Dedifferentiated amniotic fluid mesenchymal stem cell (primary cell): Measurements from ENCODE around the gene HOXC9.

Experiments
- DNase-seq: peaks from one replicate; pipeline ENCODE4 v3.0.0-alpha.2; 2016; ENCODE audit errors: extremely low spot score

HOXC9 gene

GRCh38 chr12:53988541-53989226 is 11.3 kb upstream of the HOXC9 start:
- DNase-seq: no peak

DNA sequence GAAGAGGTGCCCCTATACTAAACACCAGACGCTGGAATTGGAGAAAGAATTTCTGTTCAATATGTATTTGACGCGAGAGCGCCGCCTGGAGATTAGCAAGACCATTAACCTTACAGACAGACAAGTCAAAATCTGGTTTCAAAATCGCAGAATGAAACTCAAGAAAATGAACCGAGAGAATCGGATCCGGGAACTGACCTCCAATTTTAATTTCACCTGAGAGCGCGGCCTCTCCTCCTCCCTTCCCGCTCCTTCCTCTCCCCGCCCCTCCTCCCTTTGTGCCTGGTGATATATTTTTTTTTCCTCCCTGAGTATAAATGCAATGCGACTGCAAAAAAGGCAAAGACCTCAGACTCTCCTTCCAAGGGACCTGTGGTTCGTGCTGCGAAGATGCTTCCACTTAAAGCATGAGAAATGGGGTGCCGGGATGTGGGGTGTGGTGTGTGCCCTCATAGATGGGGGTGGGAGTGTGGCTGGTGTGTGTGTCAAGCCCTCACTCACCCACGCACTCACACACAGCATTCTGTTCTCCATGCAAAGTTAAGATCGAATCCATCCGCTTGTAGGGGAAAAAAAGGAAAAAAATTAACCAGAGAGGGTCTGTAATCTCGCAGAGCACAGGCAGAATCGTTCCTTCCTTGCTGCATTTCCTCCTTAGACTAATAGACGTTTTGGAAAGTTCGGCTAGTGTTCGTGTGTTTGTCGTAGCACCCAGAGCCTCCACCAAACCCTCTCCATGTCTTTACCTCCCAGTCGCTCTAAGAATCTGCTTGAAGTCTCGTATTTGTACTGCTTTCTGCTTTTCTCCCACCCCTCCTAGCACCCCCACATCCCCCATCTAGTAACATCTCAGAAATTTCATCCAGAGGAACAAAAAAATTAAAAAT is 10.5 kb upstream of the HOXC9 start:
- peak; percentile 22 for DNase-seq

DNA sequence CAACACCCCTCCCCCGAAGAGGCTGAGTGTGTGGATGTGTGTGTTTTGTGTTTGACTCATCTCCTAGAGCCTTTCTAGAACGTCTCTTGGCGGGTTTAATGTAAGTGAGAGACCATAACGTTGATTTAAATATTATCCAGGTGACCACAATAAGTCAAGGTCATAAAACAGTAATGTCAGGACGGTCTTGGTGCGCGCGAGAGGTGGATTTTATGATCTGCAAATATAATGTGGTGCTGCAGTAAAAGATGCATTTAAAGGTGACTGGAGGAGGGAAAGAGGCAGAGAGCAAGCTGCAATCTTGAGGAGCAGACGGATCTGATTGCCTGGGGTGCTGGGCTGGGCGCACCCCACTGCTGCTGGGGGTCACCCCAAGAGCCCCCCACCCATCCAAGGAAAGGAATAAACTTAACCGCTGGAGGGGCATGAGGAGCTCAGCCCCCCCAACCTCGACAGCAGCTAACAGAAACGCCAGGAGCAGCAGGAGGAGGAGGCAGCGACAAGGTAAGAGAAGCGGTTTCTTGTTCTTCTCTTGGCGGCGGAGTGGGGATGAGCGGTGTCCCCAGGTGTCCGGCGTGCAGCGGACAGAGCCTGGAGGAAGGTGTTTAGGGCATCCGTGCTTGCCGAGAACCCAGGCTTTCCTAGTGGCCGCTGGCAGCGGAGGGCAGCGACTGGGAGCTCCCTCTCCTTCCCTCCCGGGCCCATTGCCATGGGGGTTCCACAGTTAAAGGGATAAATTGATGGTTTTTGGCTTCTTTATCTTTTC is 9.5 kb upstream of the HOXC9 start:
- no peak for DNase-seq

DNA sequence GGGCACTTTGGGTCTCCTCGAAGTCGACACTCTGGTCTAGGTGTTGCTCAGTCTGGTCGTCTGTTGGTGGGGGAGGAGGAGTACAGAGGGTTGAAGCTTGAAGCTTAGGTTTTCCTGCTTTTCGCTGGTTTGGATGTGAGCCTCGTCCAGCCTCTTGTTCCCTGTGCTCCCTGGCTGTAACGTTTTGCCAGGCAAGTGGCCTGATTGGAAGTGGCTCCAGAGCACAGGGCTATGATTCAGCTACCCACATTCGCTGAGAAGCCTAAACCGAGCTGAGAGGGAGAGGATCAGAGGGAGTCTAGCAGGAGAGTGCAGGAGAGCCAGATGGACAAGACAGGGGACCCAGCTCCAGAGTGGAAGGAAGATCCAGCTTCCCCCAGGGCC is 8.9 kb upstream of the HOXC9 start:
- DNase-seq: no peak

- no peak for DNase-seq
These were observed 7.5 kb upstream of the HOXC9 start for GRCh38 chr12:53992377-53992889.

DNA sequence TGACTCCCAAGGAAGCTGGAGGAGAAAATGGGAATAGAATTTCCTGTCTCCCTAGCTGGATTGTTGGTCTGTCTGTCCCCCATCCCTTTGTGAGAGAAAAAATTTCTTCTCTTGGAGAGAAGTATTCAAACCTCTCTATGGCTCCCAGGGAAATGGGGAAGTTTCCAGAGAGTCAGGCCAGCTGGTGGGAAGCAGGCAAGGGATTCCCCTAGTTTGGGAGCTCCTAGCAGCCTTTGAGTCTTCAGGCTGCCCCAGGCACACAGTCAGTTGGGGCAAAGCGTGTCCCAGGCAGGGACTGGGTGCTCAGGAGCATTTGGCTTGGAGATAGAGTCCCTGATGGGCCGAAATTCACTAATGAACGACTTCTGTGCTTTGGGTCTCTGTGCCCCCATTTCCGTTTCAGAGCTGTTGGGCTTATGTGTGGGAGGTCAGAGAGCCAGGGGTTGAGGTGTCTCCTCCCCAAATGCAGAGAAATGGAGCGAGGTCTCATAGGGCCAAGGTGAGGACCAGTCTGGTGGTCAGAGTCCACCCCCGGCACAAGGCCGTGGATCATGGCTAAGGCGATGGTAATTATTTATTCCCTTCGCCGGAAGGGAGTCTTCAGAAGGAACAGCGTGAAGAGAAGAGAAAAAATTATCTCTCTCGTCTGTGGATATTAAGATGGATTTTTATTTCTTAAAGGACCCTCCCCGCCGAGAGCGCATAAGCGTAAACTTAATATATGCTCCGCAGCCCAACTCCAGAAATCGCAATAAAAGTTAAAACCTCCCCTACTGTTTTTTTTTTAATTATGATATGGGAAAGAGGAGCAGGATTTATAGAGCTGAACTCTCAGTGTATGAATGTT is 6.6 kb upstream of the HOXC9 start:
- DNase-seq: no peak

DNA sequence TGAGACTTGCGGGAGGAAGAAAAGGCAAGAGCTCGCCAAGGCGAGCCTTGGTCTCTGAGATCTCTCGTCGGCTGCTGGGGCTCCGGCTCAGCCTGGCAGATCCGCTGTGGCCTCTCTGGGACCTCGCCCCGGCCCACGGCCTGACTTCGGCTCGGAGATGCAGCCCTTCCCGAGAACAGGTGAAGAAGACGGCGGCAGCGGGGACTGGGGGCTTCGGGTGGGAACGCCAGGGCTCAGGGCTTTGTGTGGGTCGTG is 6.0 kb upstream of the HOXC9 start:
- no peak for DNase-seq

DNA sequence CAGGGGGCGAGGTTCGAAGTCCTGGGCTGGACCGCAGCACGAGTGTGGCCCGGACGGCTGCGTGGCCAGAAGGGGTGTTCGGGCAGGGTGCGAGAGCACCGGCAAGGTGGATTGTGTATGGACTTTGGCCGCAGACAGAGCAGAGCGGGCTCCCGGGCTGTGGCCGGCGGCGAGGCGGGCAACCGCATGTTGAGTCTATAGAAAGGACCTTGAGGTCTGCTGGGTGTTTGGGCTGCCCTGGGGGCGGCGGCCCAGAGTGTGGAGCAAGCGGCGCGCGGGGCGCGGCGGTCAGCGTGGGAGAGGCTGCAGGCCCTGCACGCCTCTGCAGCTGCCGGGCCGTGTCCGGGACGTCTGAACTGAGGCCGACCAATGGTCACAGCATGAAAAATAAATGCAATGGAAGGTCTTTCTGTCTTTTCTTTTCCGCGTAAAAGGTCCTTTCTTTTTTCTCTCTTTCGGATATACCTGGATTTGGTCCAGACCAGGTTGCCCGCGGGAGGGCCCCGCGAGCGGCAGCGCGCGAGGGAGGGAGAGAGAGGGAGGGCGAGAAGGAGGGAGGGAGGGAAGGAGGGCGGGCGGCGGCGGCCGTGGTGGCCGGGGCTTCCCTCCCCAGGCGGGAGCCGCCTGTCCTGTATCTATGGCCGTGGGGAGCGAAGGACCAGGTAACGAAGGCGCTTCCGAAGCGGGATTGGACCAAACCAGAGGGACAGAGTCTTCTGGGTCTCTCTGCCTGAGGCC is 5.5 kb upstream of the HOXC9 start:
- no peak for DNase-seq

DNA sequence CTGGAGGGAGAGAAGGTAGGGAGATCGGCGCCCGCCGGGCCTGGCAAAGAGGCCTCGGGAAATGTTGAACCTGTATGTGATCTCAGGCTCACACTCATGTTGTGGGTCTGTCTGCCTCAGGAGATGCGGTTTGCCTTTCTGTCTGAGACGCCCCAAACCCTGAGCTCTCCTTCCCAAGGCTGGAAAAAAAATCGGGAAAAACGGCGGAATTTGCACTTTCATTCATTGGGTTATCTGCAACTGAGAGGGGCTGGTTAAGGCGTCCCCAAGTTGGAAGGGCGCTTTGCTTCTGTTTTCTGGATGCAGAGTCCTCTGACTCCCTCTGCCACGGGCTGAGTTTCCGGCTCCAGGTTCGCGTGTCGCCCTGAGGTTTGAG is 5.0 kb upstream of the HOXC9 start:
- no peak for DNase-seq

DNA sequence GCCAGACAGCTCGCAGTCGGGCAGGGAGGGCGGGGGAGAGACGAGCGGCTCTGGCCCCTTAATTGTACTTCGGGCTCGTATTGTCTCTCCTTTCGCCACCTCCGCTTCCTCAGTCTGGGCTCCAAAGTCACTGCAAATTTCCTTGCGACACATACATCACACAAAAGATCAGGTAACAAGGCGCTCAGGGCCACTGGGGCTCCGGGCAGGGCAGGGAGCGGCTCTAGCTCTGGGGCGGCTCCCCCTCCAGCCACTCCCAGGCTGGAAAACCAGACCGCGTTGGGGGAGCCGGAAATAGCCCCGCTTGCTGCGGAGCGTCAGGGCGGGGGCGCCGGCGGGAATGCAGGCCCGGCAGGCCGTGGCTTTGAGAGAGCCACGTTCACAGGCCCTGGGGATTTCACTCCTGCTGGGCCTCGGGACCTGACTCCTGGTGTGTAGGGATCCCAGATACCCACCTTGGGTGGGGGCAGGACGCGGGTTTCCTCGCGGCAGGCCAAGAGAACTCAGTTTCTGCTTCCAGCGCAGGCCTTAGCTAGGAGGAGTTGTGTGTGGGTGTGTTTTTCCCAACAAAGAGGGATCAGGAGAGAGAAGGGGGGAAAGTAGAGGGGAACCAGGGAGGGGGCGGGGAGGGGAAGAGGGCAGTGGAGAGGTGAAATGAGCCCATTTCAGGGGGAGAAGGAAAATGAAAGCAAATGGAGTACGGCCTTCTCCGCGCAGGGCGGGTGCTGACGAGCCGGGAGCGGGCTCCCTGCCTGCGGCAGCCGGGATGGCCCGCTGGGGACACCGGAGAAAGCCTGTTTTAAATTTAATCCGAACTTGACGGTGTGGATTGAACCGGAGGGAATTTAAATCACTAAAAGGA is 4.4 kb upstream of the HOXC9 start:
- DNase-seq: no peak

- no peak for DNase-seq
These were observed 3.4 kb upstream of the HOXC9 start for GRCh38 chr12:53996240-53997203.

GRCh38 chr12:53997204-53998109 is 2.5 kb upstream of the HOXC9 start:
- no peak for DNase-seq

- DNase-seq: no peak
These were observed 1.7 kb upstream of the HOXC9 start for GRCh38 chr12:53998110-53998899.

DNA sequence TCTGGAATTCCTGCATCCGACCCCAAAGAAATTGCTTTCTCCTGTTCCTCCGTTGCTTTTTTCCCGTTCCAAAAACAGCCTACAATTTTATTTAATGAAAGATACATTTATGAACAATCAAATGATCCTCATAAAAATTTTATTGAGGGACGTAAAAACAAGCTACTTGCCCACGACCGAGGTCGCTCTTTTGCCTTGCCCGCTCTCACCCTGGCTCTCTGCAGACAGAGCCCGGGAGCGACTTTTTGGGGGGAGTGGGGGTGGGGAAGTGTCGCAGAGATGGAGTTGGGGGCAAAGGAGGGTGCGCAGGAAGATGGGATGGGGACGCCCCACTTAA is 1.1 kb upstream of the HOXC9 start:
- DNase-seq: no peak

DNA sequence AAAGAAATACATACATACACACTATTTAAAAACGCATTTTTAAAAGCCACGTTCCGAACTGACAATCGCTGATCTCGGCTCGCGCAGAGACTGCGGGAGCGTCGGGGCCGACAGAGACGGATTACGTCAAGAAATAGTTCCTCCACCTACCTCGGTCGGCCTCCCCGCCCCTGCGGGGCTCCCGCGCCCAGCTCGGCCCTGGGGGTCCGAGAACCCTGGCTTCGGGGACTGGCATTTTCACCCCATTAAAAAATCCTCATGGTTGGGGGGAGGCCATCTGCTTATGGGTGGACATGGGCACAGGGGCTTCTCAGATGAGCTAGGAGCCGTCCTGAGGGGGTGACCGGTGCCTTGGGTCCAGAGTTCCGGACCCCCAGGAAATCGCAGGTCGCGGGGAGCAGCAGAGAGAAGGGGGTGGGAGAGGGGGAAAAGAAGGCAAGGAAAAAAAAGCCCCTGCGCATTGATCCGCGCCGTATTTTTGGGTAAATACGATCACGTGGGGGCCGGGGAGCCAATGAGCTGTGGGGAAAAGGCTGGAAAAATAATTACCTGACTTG is 324 bp upstream of the HOXC9 start:
- DNase-seq: no peak

GRCh38 chr12:54001283-54002187 is 1.6 kb downstream of the HOXC9 start:
- DNase-seq: no peak
